ENCODE results near the gene TMEM11.
A peak's percentile ranks its signal among the peaks of the same experiment; 100 is the strongest.

The TMEM11 gene

GRCh38 chr17:21173543-21173942 lies 40.4 kb downstream of the TMEM11 start:
- no peak for TF ChIP-seq CTCF (IDR thresholded peaks at IDR 0.05; ENCODE audit: low read depth, low read length, missing control alignments)
- H3K4me3 ChIP-seq (ENCODE audit: low read depth, low read length), result no peak overlapping the region
- no peak for DNase-seq (ENCODE audit: low read depth)

- no peak overlapping the region for H3K4me3 ChIP-seq (ENCODE audit: low read depth, low read length)
- TF ChIP-seq CTCF (IDR thresholded peaks at IDR 0.05; ENCODE audit: low read depth, low read length, missing control alignments), result no peak
- DNase-seq (ENCODE audit: low read depth), result no peak
These were observed 41.1 kb downstream of the TMEM11 start for GRCh38 chr17:21172846-21173245.

GRCh38 chr17:21171970-21172510 lies 41.9 kb downstream of the TMEM11 start:
- no peak for TF ChIP-seq CTCF (IDR thresholded peaks at IDR 0.05; ENCODE audit: low read depth, low read length, missing control alignments)
- no peak overlapping the region for H3K4me3 ChIP-seq (ENCODE audit: low read depth, low read length)
- no peak for DNase-seq (ENCODE audit: low read depth)

- DNase-seq (ENCODE audit: low read depth), result peak; percentile 58
- H3K4me3 ChIP-seq (ENCODE audit: low read depth, low read length), result no peak overlapping the region
- TF ChIP-seq CTCF (IDR thresholded peaks at IDR 0.05; ENCODE audit: low read depth, low read length, missing control alignments), result no peak
These were observed 42.5 kb downstream of the TMEM11 start for GRCh38 chr17:21171309-21171922.

- H3K4me3 ChIP-seq (ENCODE audit: low read depth, low read length), result no peak overlapping the region
- no peak for DNase-seq (ENCODE audit: low read depth)
- TF ChIP-seq CTCF (IDR thresholded peaks at IDR 0.05; ENCODE audit: low read depth, low read length, missing control alignments), result no peak
These were observed 43.2 kb downstream of the TMEM11 start for GRCh38 chr17:21170809-21171208.

- no peak for TF ChIP-seq CTCF (IDR thresholded peaks at IDR 0.05; ENCODE audit: low read depth, low read length, missing control alignments)
- DNase-seq (ENCODE audit: low read depth), result no peak
- H3K4me3 ChIP-seq (ENCODE audit: low read depth, low read length), result no peak overlapping the region
These were observed 44.5 kb downstream of the TMEM11 start for GRCh38 chr17:21169496-21169895.

- no peak for DNase-seq (ENCODE audit: low read depth)
- no peak for TF ChIP-seq CTCF (IDR thresholded peaks at IDR 0.05; ENCODE audit: low read depth, low read length, missing control alignments)
- H3K4me3 ChIP-seq (ENCODE audit: low read depth, low read length), result no peak overlapping the region
These were observed 45.5 kb downstream of the TMEM11 start for GRCh38 chr17:21168555-21168865.
